NCI-H2107 treated with DMSO at 0.1 percent for 48 hours (cell line): ENCODE measurements around the gene WDTC1.
"Not testable (repeated sequence)": the region's sequence is repeated elsewhere in the genome, so short reads cannot be mapped to it uniquely, and the experiment has no call there.

Source experiments
- DNase-seq: peaks from one replicate; lab custom pipeline; 2025; ENCODE audit not compliant: unreplicated experiment; lab: John Stamatoyannopoulos, UW

WDTC1 gene

GRCh38 chr1:27234049-27234882, at the start of gene WDTC1:
WDTC1 (plus strand) TSS chr1:27234632; CDS start chr1:27261055, 26,423 bp downstream.
- DNase-seq: peak; percentile 99

- DNase-seq: not testable (repeated sequence)
Measured at GRCh38 chr1:27184665-27185064, 49.8 kb upstream of the WDTC1 start.

GRCh38 chr1:27192039-27192529, 42.3 kb upstream of the WDTC1 start:
- DNase-seq: no peak

DNA sequence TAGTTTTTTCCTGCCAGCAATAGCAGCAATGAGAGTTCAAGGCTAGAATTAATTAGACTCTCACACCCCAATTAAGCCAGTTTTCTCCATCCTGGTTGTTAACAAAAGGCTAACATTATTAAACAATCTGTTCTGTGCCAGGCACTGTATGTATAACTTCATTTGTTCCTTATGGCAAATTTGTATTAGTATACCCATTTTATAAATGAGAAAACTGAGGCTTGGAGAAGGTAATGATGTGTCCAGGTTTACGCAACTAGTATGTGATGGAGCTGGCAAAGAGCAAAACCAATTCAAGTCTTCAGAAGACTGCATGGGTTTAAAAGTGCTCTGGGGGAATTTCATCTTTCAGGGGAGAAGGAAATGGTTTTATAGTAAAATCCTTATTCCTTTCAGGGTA, 41.2 kb upstream of the WDTC1 start:
- no peak for DNase-seq

- DNase-seq: no peak
Measured at GRCh38 chr1:27201295-27201694, 33.1 kb upstream of the WDTC1 start.

DNA sequence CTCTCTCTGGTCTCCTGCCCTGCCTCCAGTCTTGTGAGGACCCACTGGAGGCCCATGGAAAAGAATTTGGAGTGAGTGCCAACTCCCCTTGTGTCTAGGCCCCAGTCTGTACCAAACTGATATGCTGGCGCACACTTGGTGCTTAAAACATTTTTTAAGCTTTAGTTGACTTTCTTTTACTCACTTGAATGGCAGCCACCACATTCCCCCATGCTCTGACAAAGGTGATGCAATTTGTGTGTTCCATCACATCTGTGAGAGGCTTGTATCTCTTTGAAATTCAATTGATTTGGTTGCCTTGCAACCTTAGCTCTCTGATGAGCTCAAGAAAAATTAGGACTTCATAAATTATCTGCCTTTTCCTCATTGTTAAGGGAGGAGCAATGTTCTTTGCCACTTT, 30.5 kb upstream of the WDTC1 start:
- no peak for DNase-seq

GRCh38 chr1:27207238-27207637, 27.2 kb upstream of the WDTC1 start:
- DNase-seq: not testable (repeated sequence)

GRCh38 chr1:27208143-27208850, 26.1 kb upstream of the WDTC1 start:
- DNase-seq: not testable (repeated sequence)

GRCh38 chr1:27216466-27216865, 18.0 kb upstream of the WDTC1 start:
- DNase-seq: no peak

DNA sequence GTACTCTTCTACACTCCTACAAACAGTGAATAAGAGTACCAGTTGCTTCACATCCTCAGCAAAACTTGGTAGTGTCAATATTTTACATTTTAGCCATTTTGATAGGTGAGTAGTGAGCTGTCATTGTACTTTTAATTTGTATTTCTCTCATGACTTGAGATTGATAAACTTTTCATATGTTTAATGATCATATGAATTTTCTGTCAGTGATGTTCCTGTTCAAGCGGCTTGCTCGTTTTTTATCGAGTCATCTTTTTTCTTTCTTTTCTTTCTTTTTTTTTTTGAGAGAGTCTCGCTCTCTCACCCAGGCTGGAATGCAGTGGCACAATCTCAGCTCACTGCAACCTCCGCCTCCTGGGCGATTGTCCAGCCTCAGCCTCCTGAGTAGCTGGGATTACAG, 17.0 kb upstream of the WDTC1 start:
- DNase-seq: no peak

DNA sequence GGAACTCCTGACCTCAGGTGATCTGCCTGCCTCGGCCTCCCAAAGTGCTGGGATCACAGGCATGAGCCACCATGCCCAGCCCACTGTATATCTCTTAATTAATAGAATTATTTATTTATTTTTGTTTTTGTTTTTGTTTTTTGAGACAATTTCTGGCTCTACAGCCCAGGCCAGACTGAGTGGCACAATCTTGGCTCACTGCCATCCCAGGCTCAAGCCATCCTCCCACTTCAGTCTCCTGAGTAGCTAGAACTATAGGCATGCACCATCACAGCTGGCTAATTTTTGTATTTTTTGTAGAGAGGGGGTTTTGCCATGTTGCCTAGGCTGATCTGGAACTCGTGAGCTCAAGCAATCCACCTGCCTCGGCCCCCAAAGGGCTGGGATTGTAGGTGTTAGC, 15.7 kb upstream of the WDTC1 start:
- DNase-seq: no peak

DNA sequence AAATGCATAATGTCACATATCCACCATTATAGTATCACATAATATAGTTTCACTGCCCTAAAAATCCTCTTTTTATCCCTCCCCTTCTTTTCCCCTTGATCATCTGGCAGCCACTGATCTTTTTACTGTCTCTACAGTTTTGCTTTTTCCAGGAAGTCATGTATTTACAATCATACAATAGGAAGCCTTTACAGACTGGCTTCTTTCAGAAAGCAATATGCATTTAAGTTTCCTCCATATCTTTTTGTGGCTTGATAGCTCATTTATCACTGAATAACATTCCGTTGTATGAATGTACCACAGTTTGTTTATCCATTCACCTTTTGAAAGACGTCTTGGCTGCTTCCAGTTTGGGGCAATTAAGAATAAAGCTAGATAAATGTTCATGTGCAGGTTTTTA, 14.3 kb upstream of the WDTC1 start:
- DNase-seq: no peak

- DNase-seq: not testable (repeated sequence)
Measured at GRCh38 chr1:27220702-27221497, 13.5 kb upstream of the WDTC1 start.

DNA sequence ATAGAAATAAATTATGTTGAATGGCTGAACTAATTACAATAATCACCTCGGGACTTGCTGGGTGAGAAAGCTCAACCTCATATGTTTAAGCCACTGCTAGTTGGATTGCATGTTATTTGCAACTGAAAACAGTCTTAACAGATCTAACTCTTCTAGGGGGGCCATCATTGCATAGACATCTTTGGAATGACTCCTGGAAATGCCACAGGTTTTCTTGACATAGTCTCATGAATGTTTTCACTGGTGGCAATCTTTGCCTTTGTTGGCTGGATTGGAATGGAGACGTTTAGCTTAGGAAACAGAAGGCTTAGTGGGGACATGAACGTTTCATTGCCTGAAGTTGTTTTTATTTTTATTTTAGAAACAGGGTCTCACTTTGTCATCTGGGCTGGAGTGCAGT, 8.8 kb upstream of the WDTC1 start:
- no peak for DNase-seq

DNA sequence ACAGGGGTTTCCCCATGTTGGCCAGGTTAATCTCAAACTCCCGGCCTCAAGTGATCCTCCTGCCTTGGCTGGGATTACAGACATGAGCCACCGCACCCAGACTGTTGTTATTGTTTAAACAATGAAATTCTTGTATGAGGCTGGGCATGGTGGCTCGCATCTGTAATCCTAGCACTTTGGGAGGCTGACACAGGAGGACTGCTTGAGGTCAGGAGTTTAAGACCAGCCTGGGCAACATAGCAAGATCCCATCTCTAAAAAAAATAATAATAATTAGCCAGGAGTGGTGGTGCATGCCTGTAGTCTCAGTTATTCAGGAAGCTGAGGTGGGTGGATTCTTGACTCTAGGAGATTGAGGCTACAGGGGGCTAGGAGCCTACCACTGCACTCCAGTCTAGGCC, 6.7 kb upstream of the WDTC1 start:
- DNase-seq: no peak

DNA sequence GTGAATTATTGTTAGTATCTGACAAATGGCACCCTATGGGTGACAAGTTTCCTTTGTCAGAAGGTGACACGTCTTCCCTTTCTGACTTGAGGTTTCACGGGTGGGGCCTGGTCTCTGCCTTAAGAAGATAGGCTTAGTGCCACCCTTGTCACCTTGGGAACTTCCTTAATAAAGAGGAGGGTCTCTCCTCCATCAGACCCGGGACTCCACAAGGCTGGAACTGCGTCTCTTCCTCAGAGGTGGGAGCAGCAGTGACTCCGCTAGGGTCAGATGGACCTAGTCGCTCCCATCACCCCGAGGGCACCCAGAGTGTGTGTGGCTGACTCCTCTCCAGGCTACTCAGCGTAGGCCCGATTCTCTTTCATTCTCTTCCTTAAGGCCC, 774 bp upstream of the WDTC1 start:
- no peak for DNase-seq

DNA sequence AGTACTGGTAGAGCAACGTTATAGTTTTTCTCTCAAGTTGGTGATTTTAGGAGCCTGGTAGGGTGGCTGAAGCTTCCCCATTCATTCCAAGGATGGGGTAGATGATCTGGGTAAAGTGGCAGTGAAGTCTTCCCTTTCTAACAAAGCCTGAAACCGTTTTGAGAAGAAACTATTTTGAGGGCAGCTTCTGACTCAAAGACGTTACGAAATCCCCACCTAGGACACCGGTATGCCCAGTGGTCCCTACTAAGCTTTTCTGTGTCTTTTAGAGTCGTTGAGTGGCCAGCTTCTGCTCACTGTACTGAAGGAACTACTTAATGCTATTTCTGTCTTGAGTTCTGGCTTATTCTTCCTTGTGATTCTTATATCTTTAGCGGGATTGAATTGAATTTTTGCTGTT, 1.4 kb downstream of the WDTC1 start:
- DNase-seq: no peak

DNA sequence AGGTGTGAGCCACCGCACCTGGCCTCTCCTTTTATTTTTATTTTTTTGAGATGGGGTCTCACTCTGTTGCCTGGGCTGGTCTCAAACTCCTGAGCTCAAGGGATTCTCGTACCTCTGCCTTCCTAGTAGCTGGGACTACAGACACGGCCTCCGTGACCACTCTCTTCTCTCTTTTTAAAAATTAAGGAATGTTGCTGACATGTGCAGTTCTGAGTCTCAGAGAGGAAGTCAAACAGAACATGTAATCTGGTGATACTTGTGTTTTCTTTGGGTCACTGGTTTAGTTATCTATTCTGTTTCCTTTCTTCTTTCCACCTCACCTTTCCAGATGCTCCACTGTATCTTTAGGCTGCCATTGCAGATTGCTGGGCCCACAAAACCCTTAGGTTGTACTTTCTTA, 2.7 kb downstream of the WDTC1 start:
- no peak for DNase-seq

DNA sequence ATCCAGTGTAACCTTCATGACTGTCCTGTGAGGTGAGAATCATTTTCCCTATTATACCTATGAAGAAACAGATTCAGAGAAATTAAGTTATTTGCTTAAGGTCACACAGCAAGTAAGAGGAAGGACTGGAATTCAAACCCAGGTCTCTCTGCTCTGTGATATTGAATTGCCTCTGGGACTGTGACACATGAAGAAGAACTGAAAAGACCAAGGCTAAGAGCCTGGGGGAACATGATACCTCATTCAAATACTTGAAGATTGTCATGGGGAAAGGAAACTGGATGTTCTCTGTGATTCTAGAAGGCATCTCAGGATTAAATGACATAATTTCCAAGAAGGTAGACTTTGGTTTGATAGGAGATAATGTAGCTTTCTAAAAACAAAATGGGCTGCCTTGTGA, 3.6 kb downstream of the WDTC1 start:
- DNase-seq: no peak

DNA sequence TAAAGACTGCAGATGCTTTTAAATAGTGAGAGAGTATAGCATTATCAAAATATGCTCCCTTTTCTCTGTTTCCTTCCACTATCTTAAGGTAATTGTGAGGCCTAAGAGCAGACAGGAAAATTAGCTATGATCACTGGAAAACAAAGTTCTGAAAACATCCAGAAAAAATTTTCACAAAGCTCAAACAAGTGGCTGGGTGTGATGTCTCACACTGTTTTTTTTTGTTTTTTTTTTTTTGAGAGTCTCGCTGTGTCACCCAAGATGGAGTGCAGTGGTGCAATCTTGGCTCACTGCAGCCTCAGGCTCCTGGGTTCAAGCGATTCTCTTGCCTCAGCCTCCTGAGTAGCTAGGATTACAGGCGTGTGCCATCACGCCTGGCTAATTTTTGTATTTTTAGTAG, 7.2 kb downstream of the WDTC1 start:
- DNase-seq: no peak

- not testable (repeated sequence) for DNase-seq
Measured at GRCh38 chr1:27243665-27244064, 9.2 kb downstream of the WDTC1 start.
